Smooth muscle cell (in vitro differentiated cells): Measurements from ENCODE around the gene APOA4. TPM values are rescaled to one million over a fixed set of nuclear protein-coding genes. Genes with fewer than 3 reads are reported as not detected.

Experiments
- DNase-seq: peaks from one replicate; lab custom pipeline; 2025; ENCODE audit not compliant: unreplicated experiment; lab: John Stamatoyannopoulos, UW
- H2AFZ ChIP-seq: fragments of 200-600 bp; sonication (generic); 2 replicates; pipeline ENCODE4 v1.6.0; 2016; ENCODE audit warnings: antibody characterized with exemption, low read depth, mild to moderate bottlenecking
- H3F3A ChIP-seq: fragments of 200-600 bp; sonication (generic); 2 replicates; pipeline ENCODE4 v1.6.0; 2017; ENCODE audit warnings: antibody characterized with exemption, low read depth
- H3K27ac ChIP-seq: fragments of 200-600 bp; sonication (generic); 2 replicates; pipeline ENCODE4 v1.5.1; 2016; ENCODE audit warnings: low read depth, mild to moderate bottlenecking
- H3K27me3 ChIP-seq: fragments of 200-600 bp; sonication (generic); 2 replicates; pipeline ENCODE4 v1.6.1; 2016; ENCODE audit warnings: low read depth, mild to moderate bottlenecking
- H3K36me3 ChIP-seq: fragments of 200-600 bp; sonication (generic); 2 replicates; pipeline ENCODE4 v1.5.1; 2016; ENCODE audit warnings: low read depth
- H3K4me1 ChIP-seq: fragments of 200-600 bp; sonication (generic); 2 replicates; pipeline ENCODE4 v1.5.1; 2016; ENCODE audit warnings: low read depth
- H3K4me2 ChIP-seq: fragments of 200-600 bp; sonication (generic); 2 replicates; pipeline ENCODE4 v1.6.0; 2016; ENCODE audit warnings: mild to moderate bottlenecking
- H3K4me3 ChIP-seq: fragments of 200-600 bp; sonication (generic); 2 replicates; pipeline ENCODE4 v1.5.1; 2016; ENCODE audit warnings: mild to moderate bottlenecking
- H3K79me2 ChIP-seq: fragments of 200-600 bp; sonication (generic); 2 replicates; pipeline ENCODE4 v1.6.0; 2016; ENCODE audit warnings: low read depth, mild to moderate bottlenecking
- H3K9ac ChIP-seq: fragments of 200-600 bp; sonication (generic); 2 replicates; pipeline ENCODE4 v1.6.0; 2016; ENCODE audit warnings: low read depth
- H3K9me3 ChIP-seq: fragments of 200-600 bp; sonication (generic); replicated peaks from 2 replicates; pipeline ENCODE4 v1.5.1; 2016; ENCODE audit warnings: low read depth
- H4K20me1 ChIP-seq: fragments of 200-600 bp; sonication (generic); 2 replicates; pipeline ENCODE4 v1.6.0; 2016; ENCODE audit warnings: low read depth
- CTCF ChIP-seq: fragments of 200-600 bp; sonication (generic); IDR thresholded peaks from 2 replicates; pipeline ENCODE4 v1.5.1; 2017; ENCODE audit warnings: borderline replicate concordance, mild to moderate bottlenecking, antibody characterized with exemption; ENCODE audit not compliant: insufficient read depth, poor library complexity, severe bottlenecking
- WGBS: methylation state at CpG from one replicate; pipeline ENCODE4 v1.1.7; 2016; ENCODE audit warnings: low lambda C conversion rate; 5-methylcytosine and 5-hydroxymethylcytosine counted together
- polyA plus RNA-seq: library from polyadenylated mRNA; unstranded; fragments of >200 nt; fragmentation: Nextera tagmentation; extraction: Ambion mirVana; gene quantifications from 2 replicates; pipeline ENCODE4 v1.2.1, GENCODE V29; 2016
- total RNA-seq: library from RNA; depleted of rRNA; stranded (reverse); fragments of >200 nt; gene quantifications from 2 replicates; pipeline ENCODE4 v1.2.3, GENCODE V29; 2014

Gene APOA4
- total and polyA plus RNA-seq, 2 experiments from 2014 or later, result 0.15 TPM; not detected in 1

- no peaks in the 10 kb centered on the region for H4K20me1 ChIP-seq
- H3K9me3 ChIP-seq, result no peaks in the 10 kb centered on the region
- H3K27ac ChIP-seq, result no peak overlapping the region
- no peak overlapping the region for H3K4me3 ChIP-seq
- no peak for TF ChIP-seq CTCF
- no peak overlapping the region for H3K4me2 ChIP-seq
- no peak overlapping the region for H3K9ac ChIP-seq
- no peaks in the 10 kb centered on the region for H3F3A ChIP-seq
- H3K36me3 ChIP-seq, result no peaks in the 10 kb centered on the region
- H2AFZ ChIP-seq, result no peak overlapping the region
- no peaks in the 10 kb centered on the region for H3K79me2 ChIP-seq
- WGBS, result 95% methylated on average over 6 of the region's 6 CpGs
- H3K4me1 ChIP-seq, result peaks cover 3% of the 10 kb centered on the region
- no peaks in the 10 kb centered on the region for H3K27me3 ChIP-seq
- DNase-seq, result no peak
These were observed 15.4 kb upstream of the APOA4 start for GRCh38 chr11:116838321-116839084.

- DNase-seq, result no peak
- Histone ChIP-seq H3K4me1 (peaks cover 3% of the 10 kb centered on the region), H4K20me1 (no peaks in the 10 kb centered on the region), H3F3A (no peaks in the 10 kb centered on the region), H3K4me3 (peak within 1 kb of the TSS; percentile 16), H3K9me3 (no peaks in the 10 kb centered on the region), H3K36me3 (no peaks in the 10 kb centered on the region), H3K9ac (no peak within 1 kb of the TSS), H3K27ac (no peak within 1 kb of the TSS), H3K27me3 (no peaks in the 10 kb centered on the region), H3K79me2 (no peaks in the 10 kb centered on the region), H3K4me2 (no peak within 1 kb of the TSS), H2AFZ (no peak within 1 kb of the TSS)
- no peak for TF ChIP-seq CTCF
- WGBS, result 75% methylated on average over 19 of the region's 19 CpGs
These were observed 14.4 kb upstream of the APOA4 start, which contains the start of gene APOA1 for GRCh38 chr11:116837231-116838091. Gene APOA1, minus strand, starts transcription at chr11:116837622. Its CDS starts 235 bp downstream, at chr11:116837387.

GRCh38 chr11:116836632-116836991, 13.5 kb upstream of the APOA4 start:
- over 99% methylated on average over 6 of the region's 7 CpGs for WGBS
- H3K36me3 ChIP-seq, result no peaks in the 10 kb centered on the region
- no peak overlapping the region for H3K4me2 ChIP-seq
- no peak for TF ChIP-seq CTCF
- no peak overlapping the region for H2AFZ ChIP-seq
- no peak for DNase-seq
- no peaks in the 10 kb centered on the region for H3K9me3 ChIP-seq
- H3K4me1 ChIP-seq, result peaks cover 3% of the 10 kb centered on the region
- no peaks in the 10 kb centered on the region for H4K20me1 ChIP-seq
- peak overlapping the region; percentile 16 for H3K4me3 ChIP-seq
- no peaks in the 10 kb centered on the region for H3K27me3 ChIP-seq
- H3F3A ChIP-seq, result no peaks in the 10 kb centered on the region
- H3K27ac ChIP-seq, result no peak overlapping the region
- H3K79me2 ChIP-seq, result no peaks in the 10 kb centered on the region
- H3K9ac ChIP-seq, result no peak overlapping the region
